Tibial artery (tissue), 4 donors: Measurements from ENCODE around the gene CAGE1.
A peak's percentile ranks its signal among the peaks of the same experiment; 100 is the strongest.
"Not testable (repeated sequence)": the region's sequence is repeated elsewhere in the genome, so short reads cannot be mapped to it uniquely, and the experiment has no call there.

ENCODE experiments used
- DNase-seq, 2 donors: peaks; one replicate each; pipeline ENCODE4 v3.0.0-alpha.2; 2019
- H3K27ac ChIP-seq, 2 donors: fragments of 200-600 bp; sonication (generic) in 1 of 2; 1 replicate in 1 of 2; 2 replicates in 1 of 2; pipeline ENCODE4 v1.5.1; 2018 to 2019; ENCODE audit warnings: mild to moderate bottlenecking in 1 of 2
- H3K27me3 ChIP-seq, 2 donors: fragments of 200-600 bp; sonication (generic) in 1 of 2; one replicate each; pipeline versions ENCODE4 v1.5.1 to v1.6.0; 2016 to 2019
- H3K36me3 ChIP-seq, 3 donors: fragments of 200-600 bp; sonication (generic) in 2 of 3; one replicate each; pipeline ENCODE4 v1.5.1; 2016 to 2019; ENCODE audit warnings: mild to moderate bottlenecking in 2 of 3
- H3K4me1 ChIP-seq, 4 donors: fragments of 200-600 bp; sonication (generic) in 2 of 4; 1 replicate in 3 of 4; 2 replicates in 1 of 4; pipeline ENCODE4 v1.5.1; 2016 to 2019
- H3K4me3 ChIP-seq, 2 donors: fragments of 200-600 bp; sonication (generic) in 1 of 2; 1 replicate in 1 of 2; 2 replicates in 1 of 2; pipeline ENCODE4 v1.5.1; 2018 to 2019; ENCODE audit warnings: mild to moderate bottlenecking in 2 of 2
- H3K9me3 ChIP-seq, 3 donors: fragments of 200-600 bp; sonication (generic) in 1 of 3; one replicate each; pipeline ENCODE4 v1.5.1; 2016 to 2019
- CTCF ChIP-seq, 2 experiments: fragments of 200-600 bp in 1 of 2; fragments of 450-650 bp in 1 of 2; IDR thresholded peaks; one replicate each; pipeline ENCODE4 v1.5.1; 2017 to 2019; ENCODE audit warnings: antibody characterized with exemption in 2 of 2, mild to moderate bottlenecking in 1 of 2, moderate library complexity in 1 of 2
- intact Hi-C: fragments of 100-400 bp; cut with DNase I; formaldehyde crosslinking; loops from one replicate; pipeline ENCODE4 v1.15.0; 2023; ENCODE audit warnings: low total_unique reads

The CAGE1 gene

DNA sequence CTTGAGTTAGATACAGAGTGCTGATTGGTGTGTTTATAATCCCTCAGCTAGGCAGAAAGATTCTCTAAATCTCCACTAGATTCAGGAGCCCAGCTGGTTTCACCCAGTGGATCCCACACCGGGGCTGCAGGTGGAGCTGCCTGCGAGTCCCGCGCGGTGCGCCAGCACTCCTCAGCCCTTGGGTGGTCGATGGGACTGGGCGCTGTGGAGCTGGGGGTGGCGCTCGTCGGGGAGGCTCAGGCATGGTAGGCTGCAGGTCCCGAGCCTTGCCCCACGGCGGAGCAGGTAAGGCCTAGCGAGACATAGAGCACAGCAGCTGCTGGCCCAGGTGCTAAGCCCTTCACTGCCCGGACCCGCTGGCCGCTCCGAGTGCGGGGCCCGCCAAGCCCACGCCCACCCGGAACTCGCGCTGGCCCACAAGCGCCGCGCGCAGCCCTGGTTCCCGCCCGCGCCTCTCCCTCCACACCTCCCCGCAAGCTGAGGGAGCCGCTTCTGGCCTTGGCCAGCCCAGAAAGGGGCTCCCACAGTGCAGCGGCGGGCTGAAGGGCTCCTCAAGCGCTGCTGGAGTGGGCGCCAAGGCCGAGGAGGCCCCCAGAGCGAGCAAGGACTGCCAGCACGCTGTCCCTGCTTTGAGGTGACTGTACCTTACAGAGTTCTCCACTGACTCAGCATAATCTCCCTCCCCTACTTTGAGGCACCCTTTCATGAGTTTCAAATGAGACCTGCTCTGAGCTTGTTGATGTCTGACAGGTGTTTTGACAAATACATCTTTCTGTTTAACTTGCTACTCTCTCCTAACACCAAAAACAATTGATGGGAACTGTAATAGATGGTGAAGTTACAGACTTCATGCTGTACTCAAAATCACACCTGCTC lies 72.6 kb downstream of the CAGE1 start:
- intact Hi-C loops, result no loop called here
- no peak overlapping the region for H3K27ac ChIP-seq
- peaks cover 0 to 7% (median 2%) of the 10 kb centered on the region in 4 donors for H3K4me1 ChIP-seq
- no peaks in the 10 kb centered on the region for H3K36me3 ChIP-seq
- no peaks in the 10 kb centered on the region for H3K9me3 ChIP-seq
- no peak for DNase-seq
- H3K4me3 ChIP-seq, result no peak overlapping the region
- H3K27me3 ChIP-seq, result no peaks in the 10 kb centered on the region
- TF ChIP-seq CTCF (IDR thresholded peaks at IDR 0.05), result no peak

- TF ChIP-seq CTCF (IDR thresholded peaks at IDR 0.05), result no peak
- intact Hi-C loops, result no loop called here
- Histone ChIP-seq H3K27ac (no peak overlapping the region), H3K9me3 (no peaks in the 10 kb centered on the region), H3K27me3 (no peaks in the 10 kb centered on the region), H3K36me3 (no peaks in the 10 kb centered on the region), H3K4me3 (no peak overlapping the region), H3K4me1 (peaks cover 0 to 16% (median 9%) of the 10 kb centered on the region in 4 donors)
- DNase-seq, result no peak
These were observed 73.6 kb downstream of the CAGE1 start for GRCh38 chr6:7315948-7316365.

GRCh38 chr6:7315087-7315947 lies 74.2 kb downstream of the CAGE1 start:
- H3K4me3 ChIP-seq, intact Hi-C loops: not testable (repeated sequence)
- peaks cover 0 to 23% (median 15%) of the 10 kb centered on the region in 4 donors for H3K4me1 ChIP-seq

GRCh38 chr6:7314414-7314813 lies 75.1 kb downstream of the CAGE1 start:
- Histone ChIP-seq H3K27me3 (no peaks in the 10 kb centered on the region), H3K9me3 (no peaks in the 10 kb centered on the region), H3K4me3 (no peak overlapping the region), H3K36me3 (peaks cover 0 to 4% (median 1%) of the 10 kb centered on the region in 3 donors), H3K4me1 (peaks cover 0 to 23% (median 15%) of the 10 kb centered on the region in 4 donors), H3K27ac (no peak overlapping the region)
- no peak for DNase-seq
- intact Hi-C loops, result loop anchor here (5.0 kb wide), 1 partner anchor 78 kb away; no protein-coding TSS in a partner anchor
- TF ChIP-seq CTCF (IDR thresholded peaks at IDR 0.05), result no peak

More at GRCh38 chr6:7315087-7315947, 74.2 kb downstream of the CAGE1 start:
- not testable (repeated sequence) for H3K36me3 ChIP-seq, H3K9me3 ChIP-seq, DNase-seq, H3K27me3 ChIP-seq, H3K27ac ChIP-seq

DNA sequence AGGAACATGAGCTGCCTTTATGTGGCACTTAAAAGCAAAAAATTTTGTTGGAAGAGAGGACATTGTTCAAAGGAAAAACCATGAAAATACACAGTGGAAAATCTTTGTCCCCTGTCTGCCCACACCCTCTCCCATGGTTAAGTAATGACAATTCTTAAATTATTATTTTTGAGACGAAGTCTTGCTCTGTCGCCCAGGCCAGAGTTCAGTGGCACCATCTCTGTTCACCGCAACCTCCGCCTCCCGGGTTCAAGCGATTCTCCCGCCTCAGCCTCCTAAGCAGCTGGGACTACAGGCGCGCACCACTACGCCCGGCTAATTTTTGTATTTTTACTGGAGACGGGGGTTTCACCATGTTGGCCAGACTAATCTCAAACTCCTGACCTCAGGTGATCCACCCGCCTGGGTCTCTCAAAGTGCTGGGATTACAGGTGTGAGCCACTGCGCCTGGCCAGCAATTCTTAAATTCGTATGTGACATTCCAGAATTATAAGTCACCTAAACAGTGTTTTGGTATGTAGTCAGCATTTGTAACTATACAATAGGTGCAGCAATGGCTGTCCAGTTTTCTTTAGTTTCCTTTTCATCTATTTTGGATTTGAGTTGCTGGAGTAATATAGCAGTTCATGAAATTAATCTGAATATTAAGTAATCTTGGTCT lies 75.9 kb downstream of the CAGE1 start:
- intact Hi-C loops, result loop anchor here (5.0 kb wide), 1 partner anchor 79 kb away; no protein-coding TSS in a partner anchor
- H3K36me3 ChIP-seq, result peaks cover 0 to 12% (median 9%) of the 10 kb centered on the region in 3 donors
- no peak for DNase-seq
- peaks cover 0 to 28% (median 16%) of the 10 kb centered on the region in 4 donors for H3K4me1 ChIP-seq
- H3K27ac ChIP-seq, result peak overlapping the region; percentile 93 to 98
- no peak for TF ChIP-seq CTCF (IDR thresholded peaks at IDR 0.05)
- no peaks in the 10 kb centered on the region for H3K27me3 ChIP-seq
- peak overlapping the region; percentile 97 to 98 for H3K4me3 ChIP-seq
- H3K9me3 ChIP-seq, result no peaks in the 10 kb centered on the region
